ENCODE data around the gene IVD.
A peak's percentile ranks its signal among the peaks of the same experiment; 100 is the strongest.

The IVD gene

GRCh38 chr15:40388941-40389823 lies 16.4 kb upstream of the IVD start:
- TF ChIP-seq ZNF274 (IDR thresholded peaks at IDR 0.05; ENCODE audit: low read depth, low read length) = no peak
- no peak overlapping the region for H3K4me3 ChIP-seq (ENCODE audit: low read length)

DNA sequence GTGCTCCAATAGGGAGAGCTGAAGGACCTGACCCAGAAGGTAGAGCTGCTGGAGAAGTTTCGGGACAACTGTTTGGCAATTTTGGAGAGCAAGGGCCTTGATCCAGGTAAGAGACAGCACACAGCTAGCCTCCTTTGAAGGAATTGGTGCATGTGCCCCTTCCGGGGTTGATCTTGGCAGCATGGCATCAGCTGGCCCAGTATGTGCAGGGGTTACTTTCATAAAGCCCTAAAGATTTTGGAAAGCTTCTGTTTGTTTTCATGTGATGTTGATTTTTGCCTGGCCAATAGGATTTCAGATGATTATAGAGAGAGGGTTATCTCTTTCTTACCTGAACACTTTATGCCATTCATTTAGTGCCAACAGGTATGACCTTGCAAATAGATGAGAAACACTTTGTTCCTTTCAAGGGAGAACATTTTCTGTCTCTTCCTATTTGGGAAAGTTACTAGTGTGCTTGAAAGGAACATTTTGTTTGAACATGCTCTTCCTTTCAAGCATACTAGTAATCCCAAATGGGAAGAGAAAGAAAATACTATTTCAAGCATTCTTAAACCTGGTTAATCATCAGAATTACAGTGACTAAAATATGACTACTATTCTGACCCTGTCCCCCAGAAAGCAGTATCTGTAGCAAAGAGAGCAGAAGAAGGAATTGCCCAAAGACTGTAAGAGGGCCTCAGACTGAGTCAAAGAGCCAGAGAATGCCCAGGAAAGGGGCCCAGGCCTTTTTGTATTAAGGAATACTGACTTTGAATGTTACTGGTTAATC lies 15.6 kb upstream of the IVD start:
- H3K4me3 ChIP-seq (ENCODE audit: low read length) = no peak overlapping the region
- TF ChIP-seq ZNF274 (IDR thresholded peaks at IDR 0.05; ENCODE audit: low read depth, low read length) = no peak

GRCh38 chr15:40392986-40393948 lies 12.3 kb upstream of the IVD start:
- no peak overlapping the region for H3K4me3 ChIP-seq (ENCODE audit: low read length)
- TF ChIP-seq ZNF274 (IDR thresholded peaks at IDR 0.05; ENCODE audit: low read depth, low read length) = no peak

DNA sequence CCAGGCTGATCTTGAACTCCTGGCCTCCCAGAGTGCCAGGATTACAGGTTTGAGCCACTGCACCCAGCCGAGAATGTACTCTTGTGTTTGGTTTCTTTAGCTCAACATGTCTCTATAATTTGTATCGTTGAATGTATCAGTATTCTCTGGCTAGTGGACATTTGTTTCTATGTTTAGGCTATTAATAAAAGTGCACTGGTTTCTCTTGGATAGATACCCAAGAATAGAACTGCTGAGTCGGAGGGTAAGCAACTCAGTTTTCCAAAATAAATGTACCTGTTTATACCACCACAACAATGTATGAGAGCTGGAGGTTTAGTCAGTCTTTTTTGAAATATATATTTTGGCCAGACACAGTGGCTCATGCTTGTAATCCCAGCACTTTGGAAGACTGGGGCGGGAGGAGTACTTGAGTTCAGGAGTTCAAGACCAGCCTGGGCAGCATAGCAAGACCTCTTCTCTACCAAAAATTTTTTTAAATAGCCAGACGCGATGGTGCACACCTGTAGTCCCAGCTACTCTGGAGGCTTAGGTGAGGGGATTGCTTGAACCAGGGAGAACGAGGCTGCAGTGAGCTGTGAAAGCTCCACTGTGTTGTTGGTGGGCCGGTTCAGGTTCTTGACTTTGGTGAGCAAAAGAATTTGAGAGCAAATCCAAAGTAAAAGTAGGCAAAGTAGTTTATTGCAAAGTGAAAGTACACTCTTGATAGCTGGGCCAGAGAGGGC lies 7.7 kb upstream of the IVD start:
- no peak for TF ChIP-seq ZNF274 (IDR thresholded peaks at IDR 0.05; ENCODE audit: low read depth, low read length)

GRCh38 chr15:40398413-40398873 lies 7.2 kb upstream of the IVD start:
- TF ChIP-seq ZNF274 (IDR thresholded peaks at IDR 0.05; ENCODE audit: low read depth, low read length) = no peak
- no peak overlapping the region for H3K4me3 ChIP-seq (ENCODE audit: low read length)

More for the DNA sequence above, 7.7 kb upstream of the IVD start:
- H3K4me3 ChIP-seq (ENCODE audit: low read length) = peak overlapping the region; percentile 32; the same call in 1 of the 2 replicates

GRCh38 chr15:40399370-40399769 lies 6.2 kb upstream of the IVD start:
- H3K4me3 ChIP-seq (ENCODE audit: low read length) = no peak overlapping the region
- no peak for TF ChIP-seq ZNF274 (IDR thresholded peaks at IDR 0.05; ENCODE audit: low read depth, low read length)

- H3K4me3 ChIP-seq (ENCODE audit: low read length) = peak overlapping the region; percentile 29; the same call in 1 of the 2 replicates
- TF ChIP-seq ZNF274 (IDR thresholded peaks at IDR 0.05; ENCODE audit: low read depth, low read length) = no peak
Measured at GRCh38 chr15:40407330-40407990, 1.9 kb downstream of the IVD start.

DNA sequence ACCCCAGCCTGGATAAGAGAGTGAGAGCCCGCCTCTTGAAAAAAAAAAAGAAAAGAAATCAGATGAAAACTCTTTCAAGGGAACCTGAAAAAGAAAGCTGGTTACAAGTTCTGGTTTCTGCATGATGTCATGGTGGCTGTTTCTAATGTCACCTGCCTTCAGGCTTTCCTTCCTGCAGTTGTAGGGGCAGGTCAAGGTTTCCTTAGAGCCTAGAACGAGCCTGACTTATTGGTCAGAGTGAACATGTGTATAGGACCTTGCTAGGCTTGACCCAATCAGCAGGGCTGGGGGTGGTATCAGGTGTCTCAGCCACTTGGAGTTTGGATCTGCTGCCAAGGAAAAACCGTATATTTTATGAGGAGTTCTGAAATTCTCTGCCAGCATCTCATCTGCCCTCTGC lies 3.8 kb downstream of the IVD start:
- no peak for TF ChIP-seq ZNF274 (IDR thresholded peaks at IDR 0.05; ENCODE audit: low read depth, low read length)
- no peak overlapping the region for H3K4me3 ChIP-seq (ENCODE audit: low read length)

- TF ChIP-seq ZNF274 (IDR thresholded peaks at IDR 0.05; ENCODE audit: low read depth, low read length) = no peak
- no peak overlapping the region for H3K4me3 ChIP-seq (ENCODE audit: low read length)
Measured at GRCh38 chr15:40410476-40410875, 4.9 kb downstream of the IVD start.

DNA sequence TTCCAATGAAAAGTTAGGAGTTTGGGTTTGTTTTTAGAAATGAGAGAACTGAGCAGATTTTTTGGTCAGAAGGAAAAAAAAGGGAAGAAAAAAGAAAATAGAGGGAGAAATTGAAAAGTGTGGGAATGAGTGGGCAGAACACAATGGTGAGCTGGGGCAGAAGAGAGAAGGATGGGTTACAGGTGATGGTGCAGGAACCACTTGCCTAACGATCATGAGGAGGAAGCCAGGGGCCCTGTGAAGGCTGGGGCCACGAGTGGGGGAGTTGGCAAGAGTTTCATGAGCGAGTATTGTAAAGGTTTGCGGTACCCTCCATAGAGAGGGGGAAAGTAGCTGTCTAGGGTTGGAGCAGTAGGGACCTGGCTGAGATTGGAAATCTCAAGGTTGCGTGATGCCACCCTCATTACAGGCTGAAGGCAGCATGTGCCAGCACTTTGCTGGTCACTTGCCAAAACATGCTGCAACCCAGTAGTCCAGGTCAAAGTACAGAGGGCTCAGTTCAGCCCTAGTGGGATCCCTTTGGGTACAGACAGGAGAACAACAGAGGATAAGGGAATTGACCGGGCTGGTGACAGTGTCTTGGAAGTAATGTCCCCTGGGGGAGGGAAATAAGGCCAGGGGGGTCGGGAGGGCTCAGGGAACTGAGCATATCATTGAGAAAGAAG lies 6.6 kb downstream of the IVD start:
- no peak for TF ChIP-seq ZNF274 (IDR thresholded peaks at IDR 0.05; ENCODE audit: low read depth, low read length)
- H3K4me3 ChIP-seq (ENCODE audit: low read length) = no peak overlapping the region

DNA sequence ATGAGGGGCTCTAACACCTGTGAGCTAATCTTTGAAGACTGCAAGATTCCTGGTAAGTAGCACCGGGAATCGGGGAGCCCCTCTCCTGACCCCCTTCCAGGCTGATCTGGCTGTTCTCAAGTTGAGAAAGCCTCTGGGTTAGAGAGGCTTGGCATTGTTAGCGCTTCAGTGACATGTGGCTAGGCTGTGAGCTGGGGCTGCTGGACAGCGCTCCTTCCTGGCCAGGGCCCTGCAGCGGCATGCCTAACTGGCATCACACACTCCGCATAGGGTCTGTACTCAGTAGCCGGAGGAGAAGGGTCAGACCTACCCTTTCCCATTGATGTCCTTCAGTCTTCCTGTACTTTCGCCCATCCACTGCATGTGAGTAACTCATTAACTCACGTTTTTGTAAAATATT lies 7.4 kb downstream of the IVD start:
- no peak for TF ChIP-seq ZNF274 (IDR thresholded peaks at IDR 0.05; ENCODE audit: low read depth, low read length)
- H3K4me3 ChIP-seq (ENCODE audit: low read length) = no peak overlapping the region

DNA sequence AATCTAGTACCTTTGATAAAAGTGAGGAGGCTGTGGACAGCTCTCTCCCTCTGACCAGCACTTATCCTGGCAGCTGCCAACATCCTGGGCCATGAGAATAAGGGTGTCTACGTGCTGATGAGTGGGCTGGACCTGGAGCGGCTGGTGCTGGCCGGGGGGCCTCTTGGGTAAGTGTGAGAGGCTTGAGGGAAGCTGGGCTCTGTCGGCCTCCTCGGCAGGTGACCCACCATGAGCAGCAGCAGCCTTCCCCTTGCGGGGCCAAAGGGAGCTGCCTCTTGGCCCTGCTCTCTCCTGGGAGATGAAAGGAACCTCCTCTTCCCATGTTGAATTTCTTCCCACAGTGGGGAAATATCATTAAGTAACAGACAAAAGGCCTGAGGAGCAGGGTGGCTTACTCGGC lies 9.2 kb downstream of the IVD start:
- H3K4me3 ChIP-seq (ENCODE audit: low read length) = no peak overlapping the region
- TF ChIP-seq ZNF274 (IDR thresholded peaks at IDR 0.05; ENCODE audit: low read depth, low read length) = no peak
